GM12878 (cell line): ENCODE results near the gene ZNF423. TPM values are rescaled to one million over a fixed set of nuclear protein-coding genes. Genes with fewer than 3 reads are reported as not detected.

Source experiments
- ATAC-seq: fragments of 200-7000 bp; cut with Tn5 transposase; 3 replicates; pipeline ENCODE4 v1.9.1; 2020; ENCODE audit warnings: mild to moderate bottlenecking, moderate library complexity
- BruUV-seq: library from RNA; stranded (reverse); fragments of 400-500 nt; replicated peaks from 2 replicates; lab custom pipeline; 2021; lab: Mats Ljungman, UMichigan
- CTCF ChIA-PET: fragments of 300-600 bp; sonication (Branson Sonifier 250); formaldehyde crosslinking; extraction: SDS; loops from one replicate; lab custom pipeline; 2021; ENCODE audit warnings: inconsistent platforms; lab: Yijun Ruan, JAX
- POLR2A ChIA-PET: fragments of 350-600 bp; formaldehyde crosslinking; extraction: SDS; loops from one replicate; lab custom pipeline; 2021; ENCODE audit warnings: inconsistent platforms; lab: Charles Lee
- RAD21 ChIA-PET: fragments of 300-600 bp; sonication (Branson Sonifier 250); formaldehyde crosslinking; loops from one replicate; lab custom pipeline; 2023; ENCODE audit warnings: antibody characterized with exemption; ENCODE audit not compliant: unreplicated experiment; lab: Charles Lee
- SMC1A ChIA-PET: fragments of 300-600 bp; sonication (Branson Sonifier 250); formaldehyde crosslinking; loops from one replicate; lab custom pipeline; 2023; ENCODE audit not compliant: unreplicated experiment, uncharacterized antibody; lab: Charles Lee
- DNase-seq: peaks from one replicate; pipeline ENCODE4 v3.0.0-alpha.2; 2011; ENCODE audit warnings: low read depth, low spot score
- FAIRE-seq: peaks from 3 replicates; lab custom pipeline; 2011; peaks lifted over from hg19 to GRCh38; lab: Jason Lieb, UNC
- H2AFZ ChIP-seq: 2 replicates; pipeline ENCODE4 v1.6.0; 2011; ENCODE audit warnings: low read depth, low read length, control low read depth; ENCODE audit not compliant: control insufficient read depth
- H3K27ac ChIP-seq: 2 replicates; pipeline ENCODE4 v1.5.1; 2011; ENCODE audit warnings: control low read depth; ENCODE audit not compliant: control insufficient read depth, insufficient read depth
- H3K27me3 ChIP-seq, 2 experiments: replicated peaks in 1 of 2; 2 replicates each; pipeline versions ENCODE4 v1.6.0 to v1.6.1; 2011; ENCODE audit warnings: low read length in 1 of 2; ENCODE audit not compliant: control insufficient read depth in 2 of 2, insufficient read depth in 2 of 2
- H3K36me3 ChIP-seq, 2 experiments: 2 replicates each; pipeline ENCODE4 v1.5.1; 2011; ENCODE audit warnings: low read length in 1 of 2; ENCODE audit not compliant: control insufficient read depth in 2 of 2, insufficient read depth in 2 of 2
- H3K4me1 ChIP-seq: 2 replicates; pipeline ENCODE4 v1.6.1; 2011; ENCODE audit warnings: mild to moderate bottlenecking, low read length, moderate library complexity, mixed read lengths; ENCODE audit not compliant: control insufficient read depth, insufficient read depth
- H3K4me2 ChIP-seq: 2 replicates; pipeline ENCODE4 v1.6.0; 2011; ENCODE audit warnings: control low read depth; ENCODE audit not compliant: control insufficient read depth, insufficient read depth
- H3K4me3 ChIP-seq: fragments of 200-600 bp; sonication (generic); 2 replicates; pipeline ENCODE4 v1.5.1; 2016
- H3K79me2 ChIP-seq: 2 replicates; pipeline ENCODE4 v1.6.0; 2011; ENCODE audit warnings: low read length; ENCODE audit not compliant: control insufficient read depth, insufficient read depth
- H3K9ac ChIP-seq: 2 replicates; pipeline ENCODE4 v1.8.0; 2011; ENCODE audit warnings: low read length, control low read depth, mixed read lengths; ENCODE audit not compliant: control insufficient read depth, insufficient read depth
- H3K9me3 ChIP-seq: replicated peaks from 3 replicates; pipeline ENCODE4 v1.5.1; 2011; ENCODE audit warnings: mild to moderate bottlenecking, low read length; ENCODE audit not compliant: control insufficient read depth, insufficient read depth
- H4K20me1 ChIP-seq: 2 replicates; pipeline ENCODE4 v1.6.0; 2011; ENCODE audit not compliant: control insufficient read depth, insufficient read depth
- CEBPB ChIP-seq, 2 experiments: fragments of 150-350 bp in 1 of 2; IDR thresholded peaks; 2 replicates each; pipeline ENCODE4 v1.6.1; 2012 to 2014; ENCODE audit warnings: low read depth in 2 of 2, low read length in 2 of 2, borderline replicate concordance in 1 of 2, inconsistent platforms in 1 of 2
- E4F1 ChIP-seq: fragments of 450-650 bp; IDR thresholded peaks from 2 replicates; pipeline ENCODE4 v1.6.1; 2018; ENCODE audit warnings: borderline replicate concordance, mild to moderate bottlenecking; ENCODE audit not compliant: partially characterized antibody
- ELK1 ChIP-seq: IDR thresholded peaks from 2 replicates; pipeline ENCODE4 v1.6.1; 2012; ENCODE audit warnings: low read depth, low read length, improper control_type of control experiment
- HDGF ChIP-seq: fragments of 450-650 bp; IDR thresholded peaks from 2 replicates; pipeline ENCODE4 v1.6.1; 2016; ENCODE audit warnings: antibody characterized with exemption
- IRF4 ChIP-seq: IDR thresholded peaks from 2 replicates; pipeline ENCODE4 v1.6.1; 2011; ENCODE audit warnings: low read depth, low read length
- KAT2A ChIP-seq: conservative IDR thresholded peaks from 2 replicates; pipeline ENCODE4 v1.6.1; 2011; ENCODE audit warnings: low read depth, low read length; ENCODE audit not compliant: control insufficient read depth
- MEF2A ChIP-seq: IDR thresholded peaks from 2 replicates; pipeline ENCODE4 v1.6.1; 2011; ENCODE audit warnings: low read depth, mild to moderate bottlenecking, low read length, moderate library complexity; ENCODE audit not compliant: insufficient read depth
- MEF2B ChIP-seq: fragments of 450-650 bp; IDR thresholded peaks from 2 replicates; pipeline ENCODE4 v1.6.1; 2018; ENCODE audit warnings: mild to moderate bottlenecking, moderate library complexity; ENCODE audit not compliant: partially characterized antibody, poor library complexity, severe bottlenecking
- RAD21 ChIP-seq: IDR thresholded peaks from 2 replicates; pipeline ENCODE4 v1.6.1; 2011; ENCODE audit warnings: mild to moderate bottlenecking, low read depth, low read length, moderate library complexity; ENCODE audit not compliant: insufficient read depth
- SIN3A ChIP-seq: IDR thresholded peaks from 2 replicates; pipeline ENCODE4 v1.6.1; 2012; ENCODE audit warnings: low read depth, low read length, improper control_type of control experiment
- SIX5 ChIP-seq: IDR thresholded peaks from 2 replicates; pipeline ENCODE4 v1.6.1; 2011; ENCODE audit warnings: mild to moderate bottlenecking, low read depth, low read length, moderate library complexity; ENCODE audit not compliant: severe bottlenecking
- SREBF2 ChIP-seq: IDR thresholded peaks from 2 replicates; pipeline ENCODE4 v1.6.1; 2012; ENCODE audit warnings: mild to moderate bottlenecking, low read length
- USF1 ChIP-seq: IDR thresholded peaks from 2 replicates; pipeline ENCODE4 v1.6.1; 2011; ENCODE audit warnings: borderline replicate concordance, low read depth, mild to moderate bottlenecking, moderate library complexity, mixed read lengths, low read length; ENCODE audit not compliant: insufficient read depth; ENCODE audit errors: extremely low read length
- ZBED1 ChIP-seq: IDR thresholded peaks from 2 replicates; pipeline ENCODE4 v1.6.1; 2016; ENCODE audit warnings: borderline replicate concordance
- WGBS: methylation state at CpG from one replicate; pipeline ENCODE4 v1.1.6; 2016; ENCODE audit warnings: low lambda C conversion rate; ENCODE audit not compliant: insufficient replicate concordance, insufficient coverage; ENCODE audit errors: missing lambda C conversion rate; 5-methylcytosine and 5-hydroxymethylcytosine counted together
- in situ Hi-C: fragments of 300-500 bp; cut with MboI; formaldehyde crosslinking; loops from 9 replicates; pipeline ENCODE4 v1.14.3; 2018; ENCODE audit warnings: mixed read lengths
- intact Hi-C: fragments of 100-400 bp; cut with micrococcal nuclease; formaldehyde crosslinking; loops from one replicate; pipeline ENCODE4 v1.14.2; 2022; ENCODE audit not compliant: unreplicated experiment
- polyA plus RNA-seq, 11 experiments: library from polyadenylated mRNA; depleted of rRNA in 4 of 11; unstranded in 6 of 11; stranded (reverse) in 5 of 11; fragments of >200 nt; fragmentation: Nextera tagmentation in 4 of 11; fragmentation: Illumina TruSeq in 1 of 11; extraction: Ambion mirVana in 4 of 11; extraction: Trizol in 1 of 11; gene quantifications; 1 replicate in 1 of 11; 2 replicates in 10 of 11; pipeline versions ENCODE4 v1.2.1 to v1.2.3, GENCODE V29; 2011 to 2016; ENCODE audit warnings: inconsistent platforms in 2 of 11, missing spikeins in 2 of 11, low read depth in 1 of 11
- total RNA-seq, 4 experiments: library from RNA; depleted of rRNA in 3 of 4; stranded (reverse); fragments of >200 nt in 3 of 4; fragmentation: Illumina TruSeq in 1 of 4; extraction: Trizol in 1 of 4; gene quantifications; 2 replicates each; pipeline versions ENCODE4 v1.2.1 to v1.2.3, GENCODE V29; 2013 to 2021

The ZNF423 gene
- total and polyA plus RNA-seq, 10 of the 15 experiments (the other 5 are each of a cell fraction or from before 2014, with no cell fraction given), result 0.03 to 0.64 (median 0.10) TPM

GRCh38 chr16:49649013-49649765 lies 206.7 kb downstream of the ZNF423 start:
- H3K27ac ChIP-seq, result no peak overlapping the region
- intact Hi-C loops, result no loop called here
- H4K20me1 ChIP-seq, result no peaks in the 10 kb centered on the region
- ChIA-PET RAD21 (interaction anchor here (0.7 kb wide), 1 partner anchor 12 kb away, joined by 3 read pairs; no protein-coding TSS in a partner anchor), SMC1A (interaction anchor here (0.5 kb wide), 1 partner anchor 319 kb away, joined by 3 read pairs; no protein-coding TSS in a partner anchor), CTCF (interaction anchor here (0.8 kb wide), 1 partner anchor 56 kb away, joined by 3 read pairs; no protein-coding TSS in a partner anchor), POLR2A (no interaction called here)
- TF ChIP-seq E4F1 (no peak), MEF2A (no peak), USF1 (no peak), SREBF2 (no peak), RAD21 (no peak), HDGF (no peak), KAT2A (no peak), SIN3A (no peak), ZBED1 (no peak), ELK1 (no peak), SIX5 (no peak), IRF4 (no peak), CEBPB (IDR thresholded peaks at IDR 0.05; ENCODE audit: borderline replicate concordance in 1 of 2, low read depth in 2 of 2, low read length in 2 of 2) (no peak), MEF2B (no peak)
- H3K4me2 ChIP-seq, result no peak overlapping the region
- in situ Hi-C loops, result no loop called here
- no peak overlapping the region for H2AFZ ChIP-seq
- no TSS peak for BruUV-seq
- H3K9ac ChIP-seq, result no peak overlapping the region
- no peaks in the 10 kb centered on the region for H3K4me1 ChIP-seq
- H3K79me2 ChIP-seq, result no peaks in the 10 kb centered on the region
- DNase-seq, result no peak
- H3K9me3 ChIP-seq, result peaks cover 10% of the 10 kb centered on the region; the same call in 2 of the 3 replicates
- no peaks in the 10 kb centered on the region for H3K36me3 ChIP-seq
- ATAC-seq, result no peak
- 40% methylated on average over 5 of the region's 5 CpGs for WGBS
- FAIRE-seq, result no peak
- no peaks in the 10 kb centered on the region for H3K27me3 ChIP-seq
- H3K4me3 ChIP-seq, result no peak overlapping the region
